SH-SY5Y (cell line): Measurements from ENCODE around the gene NCAM1.

ENCODE experiments used
- GATA2 ChIP-seq: IDR thresholded peaks from 2 replicates; pipeline ENCODE4 v1.6.1; 2011; ENCODE audit warnings: mild to moderate bottlenecking, low read depth, low read length
- GATA3 ChIP-seq: IDR thresholded peaks from 2 replicates; pipeline ENCODE4 v1.6.1; 2011; ENCODE audit warnings: low read depth, mild to moderate bottlenecking, low read length, moderate library complexity

DNA sequence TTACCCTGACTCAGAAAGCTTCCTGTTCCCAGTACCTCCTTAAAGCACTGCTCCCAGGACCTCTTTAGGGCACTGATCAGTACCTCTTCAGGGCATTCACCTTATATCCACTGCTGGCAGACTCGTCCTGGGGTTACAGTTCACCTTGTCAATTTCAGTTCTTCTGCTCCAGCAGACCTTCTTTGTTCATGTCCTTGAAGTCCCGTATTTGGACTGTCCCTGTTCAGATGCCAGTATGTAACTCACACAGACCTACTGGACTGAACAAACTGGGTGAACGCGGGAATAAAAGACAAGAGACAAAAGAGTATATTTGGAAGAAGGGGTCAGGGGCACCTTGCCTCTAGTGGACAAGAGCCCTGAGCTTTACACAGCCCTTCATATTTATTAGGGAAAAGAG, 31.8 kb upstream of the NCAM1 start:
- no peak for TF ChIP-seq GATA2
- TF ChIP-seq GATA3 = no peak
